ENCODE measurements around the gene CTNNA1.

- TF ChIP-seq CTCF (optimal IDR thresholded peaks at IDR 0.05 in 1 of 3, IDR thresholded peaks at IDR 0.05 in 1 of 3, conservative IDR thresholded peaks at IDR 0.05 in 1 of 3; ENCODE audit: extremely low read depth in 1 of 3, insufficient read depth in 2 of 3, low read length in 3 of 3), result no peak
- no peak for TF ChIP-seq EZH2 (IDR thresholded peaks at IDR 0.05; ENCODE audit: low read length)
Observed at GRCh38 chr5:138824516-138824915, 71.3 kb downstream of the CTNNA1 start.

Measured in keratinocyte (primary cell).